HG02763 (cell line): Measurements from ENCODE around the gene KCNMB4.

ENCODE experiments used
- ATAC-seq: cut with Tn5 transposase; IDR thresholded peaks from one replicate; pipeline ENCODE4 v1.9.1; 2021; ENCODE audit warnings: mild to moderate bottlenecking, moderate library complexity; ENCODE audit not compliant: unreplicated experiment

Gene KCNMB4

DNA sequence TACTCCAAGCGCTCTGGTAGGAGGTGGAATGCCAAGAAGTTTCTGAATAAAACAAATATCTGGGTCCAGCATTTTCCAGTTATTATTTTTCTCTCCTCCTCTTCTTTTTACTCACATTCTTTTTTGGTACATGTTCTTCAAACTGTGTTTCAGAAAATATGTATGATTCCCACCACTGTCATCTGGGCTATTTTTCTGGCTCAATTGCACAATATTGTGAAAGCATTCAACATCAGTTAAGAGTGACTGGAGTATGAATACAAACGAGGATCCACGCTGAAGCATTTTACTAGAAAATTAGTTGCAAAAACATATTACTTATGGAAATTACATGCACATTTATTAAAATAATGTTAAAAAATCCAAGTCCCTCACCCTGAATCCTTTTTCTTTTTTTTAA, 61.5 kb downstream of the KCNMB4 start:
- ATAC-seq = no peak

GRCh38 chr12:70430400-70430799, 64.3 kb downstream of the KCNMB4 start:
- ATAC-seq = no peak

GRCh38 chr12:70436836-70437235, 70.7 kb downstream of the KCNMB4 start:
- ATAC-seq = no peak

- ATAC-seq = no peak
Measured at GRCh38 chr12:70443062-70443673, 77.1 kb downstream of the KCNMB4 start.

DNA sequence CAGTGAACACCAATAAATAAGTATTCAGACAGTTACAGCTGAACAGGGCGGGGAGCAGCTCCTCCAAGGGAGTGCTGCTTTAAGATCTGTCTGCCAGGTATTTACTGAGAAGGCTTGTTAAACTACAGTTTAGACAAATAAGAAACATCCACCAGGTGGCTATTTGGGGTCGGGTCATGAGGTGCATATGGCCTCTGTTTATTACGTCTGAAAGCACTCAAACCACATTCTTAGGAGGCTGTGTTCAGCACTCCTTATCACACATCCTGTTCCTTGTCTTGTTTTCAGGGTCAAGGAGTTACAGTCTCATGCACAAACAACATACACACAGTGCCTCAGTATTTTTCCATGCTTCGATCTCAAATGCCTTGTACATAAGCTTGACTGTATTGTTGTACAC, 78.8 kb downstream of the KCNMB4 start:
- ATAC-seq = no peak

DNA sequence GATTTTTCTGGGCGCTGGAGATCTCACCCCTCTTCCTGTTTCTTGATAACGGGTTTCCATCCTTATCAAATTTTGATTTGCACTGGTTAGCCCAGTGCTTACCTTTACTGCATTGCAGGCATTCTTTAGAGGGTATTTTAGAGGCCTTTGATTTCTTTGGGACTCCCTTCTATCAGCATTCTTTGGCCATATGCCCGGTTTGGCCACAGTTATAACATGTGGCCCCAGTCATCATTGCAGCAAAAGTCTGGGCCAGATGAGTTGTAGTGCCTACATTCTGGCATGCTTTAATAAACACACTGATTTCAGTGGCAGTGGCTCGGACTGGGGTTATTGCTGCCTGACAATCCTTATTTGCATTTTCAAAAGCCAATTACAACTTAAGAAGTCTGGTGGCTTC, 82.3 kb downstream of the KCNMB4 start:
- ATAC-seq = no peak

DNA sequence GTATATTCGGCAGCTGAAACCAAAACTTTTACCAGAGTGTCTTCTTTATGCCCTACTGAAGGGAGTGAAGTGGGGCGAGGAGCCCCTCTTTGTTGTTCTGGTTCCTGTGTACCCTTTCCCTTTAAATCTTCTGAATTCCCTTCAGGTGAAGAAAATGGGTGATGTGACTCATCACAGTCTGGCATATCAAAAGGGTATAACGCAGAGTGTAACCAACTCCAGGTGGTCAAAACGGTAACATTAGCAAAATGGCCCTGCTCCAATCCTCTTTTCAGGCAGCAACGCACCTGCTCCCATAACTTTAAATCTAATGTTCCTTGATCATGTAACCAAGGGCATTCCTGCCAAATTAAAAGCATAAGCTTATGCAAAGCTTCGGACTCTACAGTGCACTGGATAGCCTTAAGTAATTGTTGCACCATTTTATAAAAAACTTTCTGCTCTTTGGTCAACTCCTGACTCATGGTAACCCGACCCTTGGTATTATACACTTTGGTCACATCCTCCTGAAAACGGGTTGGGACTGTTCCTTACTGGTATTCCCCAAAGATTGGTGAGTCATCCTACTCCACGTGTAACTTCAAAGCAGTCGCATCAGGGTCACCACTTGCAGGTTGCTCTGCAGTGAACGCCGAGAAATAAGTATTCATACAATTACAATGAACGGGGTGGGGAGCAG, 83.1 kb downstream of the KCNMB4 start:
- no peak for ATAC-seq

GRCh38 chr12:70449753-70450341, 83.8 kb downstream of the KCNMB4 start:
- ATAC-seq = no peak

GRCh38 chr12:70451528-70451927, 85.4 kb downstream of the KCNMB4 start:
- ATAC-seq = no peak

DNA sequence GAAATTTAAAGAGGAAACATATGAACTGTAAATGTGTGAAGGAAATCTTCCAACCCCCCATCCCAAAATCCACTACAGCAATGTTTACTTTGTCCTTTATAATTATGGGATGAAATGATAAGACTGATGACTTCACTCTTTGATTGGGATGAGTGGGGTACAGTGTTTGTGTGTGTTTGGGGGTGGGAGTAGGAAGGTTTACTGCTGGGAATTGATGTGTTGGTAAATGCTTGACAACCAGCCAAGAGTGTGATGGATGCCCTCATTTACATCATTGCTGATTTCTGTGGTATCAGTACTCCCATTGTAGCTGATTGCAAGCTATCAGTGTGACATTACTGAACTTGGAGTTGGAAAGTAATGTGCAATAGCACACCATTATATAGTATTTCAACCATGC, 90.9 kb downstream of the KCNMB4 start:
- no peak for ATAC-seq

GRCh38 chr12:70459786-70460185, 93.7 kb downstream of the KCNMB4 start:
- no peak for ATAC-seq

GRCh38 chr12:70463997-70464396, 97.9 kb downstream of the KCNMB4 start:
- ATAC-seq = no peak

GRCh38 chr12:70466753-70467152, 100.7 kb downstream of the KCNMB4 start:
- ATAC-seq = no peak

DNA sequence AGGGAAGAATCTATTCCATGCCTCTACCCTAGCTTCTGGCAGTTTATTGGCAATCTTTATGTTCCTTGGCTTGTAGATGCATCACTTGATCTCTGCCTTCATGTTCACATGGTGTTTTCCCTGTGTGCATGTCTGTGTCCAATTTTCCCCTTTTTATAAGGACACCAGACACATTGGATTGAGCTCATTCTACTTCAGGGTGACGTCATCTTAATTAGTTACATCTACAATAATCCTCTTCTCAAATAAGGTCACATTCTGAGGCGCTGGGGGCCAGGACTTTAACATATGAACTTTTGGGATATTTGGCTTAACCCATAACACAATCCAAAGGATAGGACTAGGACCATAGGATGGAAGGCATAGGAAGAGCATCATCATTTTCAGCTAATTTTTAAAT, 101.4 kb downstream of the KCNMB4 start:
- ATAC-seq = no peak

DNA sequence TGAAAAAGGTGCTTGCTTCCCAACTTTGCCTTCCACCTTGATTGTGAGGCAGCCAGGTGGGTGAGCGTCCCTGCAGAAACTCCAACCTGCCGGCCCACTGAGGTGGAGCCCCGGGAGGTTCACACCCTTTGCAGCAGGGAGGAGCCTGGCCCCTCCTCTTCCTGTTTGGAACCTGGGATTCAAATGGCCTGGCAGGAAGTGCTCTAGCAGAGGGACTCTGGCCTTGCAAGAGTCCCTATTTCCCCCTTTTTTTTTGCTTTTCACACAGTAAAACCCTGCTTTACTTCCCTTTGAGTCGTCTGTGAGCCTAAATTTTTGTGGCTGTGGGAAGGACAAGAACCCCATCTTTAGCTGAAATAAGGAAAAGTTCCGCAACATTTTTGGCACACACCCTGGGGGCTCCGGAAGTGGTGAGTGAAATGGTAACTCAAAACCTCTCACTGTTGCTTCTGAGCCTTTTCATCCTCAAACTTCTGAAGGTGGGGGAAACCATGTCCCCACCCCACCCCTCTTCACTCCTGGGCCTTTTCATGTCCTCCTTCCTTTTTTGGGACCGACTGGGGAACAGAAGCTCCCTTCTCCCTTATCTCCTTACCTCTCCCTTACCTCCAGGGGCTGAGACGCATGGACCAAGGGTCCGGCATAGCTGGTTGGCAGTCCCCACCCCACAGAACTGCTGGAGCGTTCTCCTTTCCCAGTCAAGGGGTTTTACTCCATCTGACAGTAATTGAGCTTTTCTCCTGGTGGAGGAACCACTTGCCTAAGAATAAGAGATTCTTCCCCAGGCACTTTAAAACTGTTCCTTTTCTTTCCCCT, 102.0 kb downstream of the KCNMB4 start:
- ATAC-seq = peak; percentile 77

DNA sequence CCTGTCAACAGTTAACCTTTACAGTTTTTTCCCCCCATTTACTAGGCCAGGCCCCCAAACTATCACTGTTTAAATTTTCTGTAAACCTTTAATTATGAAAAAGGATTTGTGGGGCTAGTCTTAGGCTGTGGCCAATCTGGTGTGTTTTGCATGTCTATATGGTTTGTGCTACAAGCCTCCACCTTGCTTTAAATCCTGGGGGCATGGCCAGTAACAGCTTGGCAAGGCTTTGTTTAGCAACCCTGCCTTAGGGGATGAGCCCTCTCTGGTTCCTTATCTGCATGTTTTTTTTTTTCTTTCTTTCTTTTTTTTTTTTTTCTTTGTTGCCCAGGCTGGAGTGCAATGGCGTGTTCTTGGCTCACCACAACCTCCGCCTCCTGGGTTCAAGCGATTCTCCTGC, 102.7 kb downstream of the KCNMB4 start:
- no peak for ATAC-seq

- ATAC-seq = no peak
Measured at GRCh38 chr12:70469221-70469820, 103.2 kb downstream of the KCNMB4 start.

DNA sequence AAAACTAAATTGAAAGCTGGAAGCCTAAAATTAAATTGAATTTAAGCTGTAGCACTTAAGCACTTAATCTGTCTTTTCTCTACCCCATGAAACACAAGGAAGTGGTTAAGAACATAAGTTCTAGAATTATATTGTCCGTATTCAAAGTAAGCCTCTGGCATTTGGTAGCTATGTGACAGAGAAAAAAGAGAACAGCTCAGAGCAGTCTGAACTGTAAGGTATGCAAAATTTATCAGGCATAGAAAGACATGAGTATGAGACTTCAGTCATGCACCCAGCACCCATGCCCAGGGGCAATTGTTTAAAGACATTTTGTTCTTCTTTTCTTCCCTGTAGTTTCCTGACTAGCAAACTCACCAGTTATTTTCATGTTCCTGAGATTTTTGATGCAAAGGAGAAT, 116.7 kb downstream of the KCNMB4 start:
- ATAC-seq = no peak
